IMR-90 (cell line): ENCODE results near the gene OSBPL2. TPM values are rescaled to one million over a fixed set of nuclear protein-coding genes. Genes with fewer than 3 reads are reported as not detected.

ENCODE experiments used
- ATAC-seq: fragments of 200-7000 bp; cut with Tn5 transposase; 2 replicates; pipeline ENCODE4 v1.9.1; 2020; ENCODE audit warnings: low read depth, mild to moderate bottlenecking, moderate library complexity
- BruUV-seq: library from RNA; stranded (reverse); fragments of 400-500 nt; replicated peaks from 2 replicates; lab custom pipeline; 2021; lab: Mats Ljungman, UMichigan
- CTCF ChIA-PET: fragments of 300-600 bp; formaldehyde crosslinking; extraction: SDS; loops from one replicate; lab custom pipeline; 2021; ENCODE audit warnings: antibody characterized with exemption; lab: Yijun Ruan, JAX
- POLR2A ChIA-PET: fragments of 300-600 bp; sonication (Branson Sonifier 250); formaldehyde crosslinking; loops from one replicate; lab custom pipeline; 2022; ENCODE audit warnings: antibody characterized with exemption; ENCODE audit not compliant: unreplicated experiment; lab: Charles Lee
- DNase-seq: peaks from one replicate; pipeline ENCODE4 v3.0.0; 2013
- H2AFZ ChIP-seq: replicated peaks from 2 replicates; pipeline ENCODE3; 2013; ENCODE audit warnings: low read length, mild to moderate bottlenecking; ENCODE audit not compliant: poor library complexity
- H2AK5ac ChIP-seq: 2 replicates; pipeline ENCODE4 v1.6.1; 2013; ENCODE audit warnings: low read depth, low read length, inconsistent platforms
- H2AK9ac ChIP-seq: replicated peaks from 2 replicates; pipeline ENCODE3; 2013; ENCODE audit warnings: mild to moderate bottlenecking, low read depth, low read length, moderate library complexity; ENCODE audit not compliant: poor library complexity
- H2BK120ac ChIP-seq: 2 replicates; pipeline ENCODE4 v1.6.1; 2013; ENCODE audit warnings: low read depth, low read length, inconsistent platforms
- H2BK15ac ChIP-seq: 3 replicates; pipeline ENCODE4 v1.6.1; 2013; ENCODE audit warnings: low read depth, low read length, inconsistent platforms
- H2BK20ac ChIP-seq: 2 replicates; pipeline ENCODE4 v1.6.1; 2013; ENCODE audit warnings: low read depth, mild to moderate bottlenecking, inconsistent platforms, low read length, moderate library complexity
- H2BK5ac ChIP-seq: 2 replicates; pipeline ENCODE4 v1.6.1; 2013; ENCODE audit warnings: mild to moderate bottlenecking, low read depth, low read length, inconsistent platforms; ENCODE audit not compliant: poor library complexity, severe bottlenecking
- H3K14ac ChIP-seq: replicated peaks from 2 replicates; pipeline ENCODE4 v1.6.1; 2013; ENCODE audit warnings: low read depth, low read length, inconsistent platforms
- H3K18ac ChIP-seq: 2 replicates; pipeline ENCODE4 v1.6.1; 2013; ENCODE audit warnings: low read depth, low read length, control low read depth
- H3K23ac ChIP-seq: 2 replicates; pipeline ENCODE4 v1.6.1; 2013; ENCODE audit warnings: low read depth, low read length, inconsistent platforms
- H3K27ac ChIP-seq: 2 replicates; pipeline ENCODE4 v1.5.1; 2013; ENCODE audit warnings: mild to moderate bottlenecking, control low read depth, low read length; ENCODE audit not compliant: insufficient read depth
- H3K27me3 ChIP-seq: 2 replicates; pipeline ENCODE4 v1.6.1; 2013; ENCODE audit warnings: low read length; ENCODE audit not compliant: control insufficient read depth, insufficient read depth
- H3K36me3 ChIP-seq: 2 replicates; pipeline ENCODE4 v1.6.1; 2013; ENCODE audit warnings: low read length, mixed read lengths; ENCODE audit not compliant: control insufficient read depth, insufficient read depth
- H3K4ac ChIP-seq: 2 replicates; pipeline ENCODE4 v1.6.1; 2013; ENCODE audit warnings: low read depth, low read length, inconsistent platforms
- H3K4me1 ChIP-seq: 2 replicates; pipeline ENCODE4 v1.6.1; 2013; ENCODE audit warnings: low read length, mixed read lengths; ENCODE audit not compliant: control insufficient read depth, insufficient read depth
- H3K4me2 ChIP-seq: 2 replicates; pipeline ENCODE4 v1.6.1; 2013; ENCODE audit warnings: low read depth, mild to moderate bottlenecking, control low read depth, low read length, moderate library complexity
- H3K4me3 ChIP-seq: 2 replicates; pipeline ENCODE4 v1.5.1; 2013; ENCODE audit warnings: low read depth, mild to moderate bottlenecking, control low read depth, low read length, moderate library complexity; ENCODE audit not compliant: insufficient read depth
- H3K56ac ChIP-seq: 2 replicates; pipeline ENCODE4 v1.6.1; 2013; ENCODE audit warnings: low read length, inconsistent platforms; ENCODE audit not compliant: insufficient read depth; ENCODE audit errors: extremely low read depth
- H3K79me1 ChIP-seq, 2 experiments: 2 replicates each; pipeline ENCODE4 v1.6.1; 2013; ENCODE audit warnings: low read length in 2 of 2, inconsistent platforms in 1 of 2, low read depth in 1 of 2
- H3K9ac ChIP-seq: 2 replicates; pipeline ENCODE4 v1.6.1; 2013; ENCODE audit warnings: low read depth, low read length, control low read depth
- H3K9me1 ChIP-seq: 2 replicates; pipeline ENCODE4 v1.6.1; 2013; ENCODE audit warnings: low read length, inconsistent platforms; ENCODE audit not compliant: insufficient read depth
- H3K9me3 ChIP-seq: 2 replicates; pipeline ENCODE4 v1.6.1; 2013; ENCODE audit warnings: low read length; ENCODE audit not compliant: control insufficient read depth, insufficient read depth
- H4K20me1 ChIP-seq: 2 replicates; pipeline ENCODE4 v1.6.1; 2013; ENCODE audit warnings: low read length, inconsistent platforms; ENCODE audit not compliant: insufficient read depth
- H4K5ac ChIP-seq: 2 replicates; pipeline ENCODE4 v1.6.1; 2013; ENCODE audit warnings: mild to moderate bottlenecking, low read depth, low read length, control low read depth
- H4K8ac ChIP-seq, 2 experiments: 2 replicates each; pipeline ENCODE4 v1.6.1; 2013; ENCODE audit warnings: low read depth in 2 of 2, low read length in 2 of 2, control low read depth in 1 of 2, inconsistent platforms in 1 of 2
- H4K91ac ChIP-seq: 2 replicates; pipeline ENCODE4 v1.6.1; 2013; ENCODE audit warnings: low read depth, low read length, inconsistent platforms; ENCODE audit not compliant: insufficient read depth
- NFE2L2 ChIP-seq: fragments of 150-350 bp; IDR thresholded peaks from 2 replicates; pipeline ENCODE4 v1.6.1; 2016; ENCODE audit warnings: low read depth, mild to moderate bottlenecking, low read length
- POLR2A ChIP-seq: IDR thresholded peaks from 2 replicates; pipeline ENCODE4 v1.6.1; 2012; ENCODE audit warnings: mild to moderate bottlenecking, low read depth, low read length
- WGBS, 2 experiments: methylation state at CpG; one replicate each; pipeline versions ENCODE4 v1.1.5 to v1.1.7; 2013; ENCODE audit warnings: missing lambda C conversion rate in 2 of 2; ENCODE audit not compliant: insufficient read length in 1 of 2; ENCODE audit errors: extremely low coverage in 2 of 2; 5-methylcytosine and 5-hydroxymethylcytosine counted together
- dilution Hi-C: fragments of 300-500 bp; cut with HindIII; formaldehyde crosslinking; loops from one replicate; pipeline ENCODE4 v1.14.3; 2018; ENCODE audit warnings: low sequenced_read_pairs; ENCODE audit not compliant: unreplicated experiment
- in situ Hi-C: fragments of 300-500 bp; cut with MboI; formaldehyde crosslinking; loops from 3 replicates; pipeline ENCODE4 v1.14.3; 2019; ENCODE audit warnings: low sequenced_read_pairs, inconsistent platforms, mixed read lengths
- intact Hi-C: fragments of 100-400 bp; cut with micrococcal nuclease; formaldehyde crosslinking; loops from 2 replicates; pipeline ENCODE4 v1.10.0; 2022
- polyA plus RNA-seq, 3 experiments: library from polyadenylated mRNA; depleted of rRNA; stranded (reverse); fragments of >200 nt; gene quantifications; 2 replicates each; pipeline ENCODE4 v1.2.3, GENCODE V29; 2012; ENCODE audit warnings: low replicate concordance in 1 of 3
- total RNA-seq: library from RNA; depleted of rRNA; stranded (reverse); fragments of >200 nt; gene quantifications from 2 replicates; pipeline ENCODE4 v1.2.3, GENCODE V29; 2012

OSBPL2 gene
- total and polyA plus RNA-seq, 2 of the 4 experiments (the other 2 are of a cell fraction): 19.3 to 27.6 TPM

DNA sequence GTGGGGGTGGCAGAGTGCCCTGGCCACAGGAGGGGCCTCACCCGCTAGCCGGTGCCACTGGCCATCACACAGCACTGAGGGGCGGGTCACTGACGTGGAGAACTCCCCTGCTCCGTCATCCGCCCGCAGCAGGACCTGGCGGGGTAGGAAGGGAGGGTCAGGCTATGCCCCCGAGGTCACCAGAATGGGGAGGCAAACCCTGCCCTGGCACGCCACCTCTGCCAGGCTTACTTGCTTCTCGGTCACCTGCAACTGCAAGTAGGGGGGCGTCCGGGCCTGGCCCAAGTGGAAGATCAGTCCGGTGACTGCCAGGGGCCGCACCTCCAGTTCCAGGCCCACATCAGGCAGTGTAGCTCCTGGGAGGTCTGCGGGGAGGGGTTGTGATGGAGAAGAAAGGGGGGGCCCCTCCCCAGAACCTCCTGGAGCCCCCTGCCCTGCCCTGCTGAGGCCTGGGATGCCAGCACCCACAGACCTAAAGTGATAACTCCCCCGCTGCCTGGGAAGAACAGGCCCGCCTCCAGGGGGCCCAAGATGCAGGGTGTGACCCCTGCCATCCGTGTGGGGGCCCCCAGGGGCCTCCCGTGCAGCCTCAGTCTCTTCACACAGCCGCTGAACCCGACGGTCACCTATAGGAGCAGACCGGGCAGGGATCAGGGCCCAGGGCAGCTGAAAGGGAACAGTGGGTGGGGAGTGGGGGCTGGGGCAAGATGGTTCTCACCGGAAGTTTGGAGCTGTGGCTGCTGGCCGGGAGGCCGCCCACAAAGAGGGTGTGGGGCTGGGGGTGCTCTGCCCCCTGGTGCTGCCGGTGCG, 71.8 kb downstream of the OSBPL2 start:
- no peak overlapping the region for H3K14ac ChIP-seq

More for the DNA sequence above, 71.8 kb downstream of the OSBPL2 start:
- Histone ChIP-seq H4K91ac (no peak overlapping the region), H4K8ac (no peak overlapping the region), H3K36me3 (peaks cover 64% of the 10 kb centered on the region), H3K4me1 (peaks cover 2% of the 10 kb centered on the region; the same call in 1 of the 2 replicates), H3K79me1 (peaks cover 0 to 12% of the 10 kb centered on the region in 2 experiments; a peak in 1 of 4 replicates), H3K56ac (no peak overlapping the region), H3K9me3 (no peaks in the 10 kb centered on the region), H2AFZ (peak overlapping the region; percentile 41), H3K18ac (no peak overlapping the region), H2BK20ac (no peak overlapping the region), H3K9ac (no peak overlapping the region), H2AK5ac (no peak overlapping the region), H2AK9ac (peak overlapping the region; percentile 76), H3K27ac (no peak overlapping the region), H3K4me3 (no peak overlapping the region), H4K20me1 (peaks cover 21% of the 10 kb centered on the region), H2BK120ac (no peak overlapping the region), H3K4ac (no peak overlapping the region), H2BK15ac (no peak overlapping the region), H2BK5ac (no peak overlapping the region), H3K4me2 (no peak overlapping the region), H3K9me1 (no peaks in the 10 kb centered on the region), H3K23ac (no peak overlapping the region), H4K5ac (no peak overlapping the region), H3K27me3 (no peaks in the 10 kb centered on the region)
- intact Hi-C loops: loop anchor here (10.0 kb wide), 1 partner anchor 185 kb away; no protein-coding TSS in a partner anchor
- no peak for DNase-seq
- dilution Hi-C loops: no loop called here
- 88% methylated on average over 15 of the region's 29 CpGs; no CpG with 5 or more reads in 1 of the 2 experiments for WGBS, 2 experiments
- in situ Hi-C loops: loop anchor here (5.0 kb wide), 1 partner anchor 72 kb away; no protein-coding TSS in a partner anchor
- CTCF ChIA-PET: no interaction called here
- POLR2A ChIA-PET: no interaction called here
- no peak for TF ChIP-seq POLR2A
- TF ChIP-seq NFE2L2: no peak
- no peak; the same call in 1 of the 2 replicates for ATAC-seq
- BruUV-seq: no TSS peak
